Hepatocyte (in vitro differentiated cells): Measurements from ENCODE around the gene DLGAP4.

Experiments used
- CTCF ChIP-seq: fragments of 200-600 bp; sonication (generic); IDR thresholded peaks from 2 replicates; pipeline ENCODE4 v1.5.1; 2016; ENCODE audit warnings: antibody characterized with exemption, mild to moderate bottlenecking; ENCODE audit not compliant: poor library complexity
- EZH2 ChIP-seq: fragments of 200-600 bp; sonication (generic); IDR thresholded peaks from 2 replicates; pipeline ENCODE4 v1.6.1; 2016; ENCODE audit warnings: antibody characterized with exemption, mild to moderate bottlenecking, borderline replicate concordance
- EZH2phosphoT487 ChIP-seq: fragments of 200-600 bp; sonication (generic); IDR thresholded peaks from one replicate; pipeline ENCODE4 v1.6.1; 2018; ENCODE audit warnings: antibody characterized with exemption, mild to moderate bottlenecking, low read depth, moderate library complexity; ENCODE audit not compliant: unreplicated experiment, severe bottlenecking

DNA sequence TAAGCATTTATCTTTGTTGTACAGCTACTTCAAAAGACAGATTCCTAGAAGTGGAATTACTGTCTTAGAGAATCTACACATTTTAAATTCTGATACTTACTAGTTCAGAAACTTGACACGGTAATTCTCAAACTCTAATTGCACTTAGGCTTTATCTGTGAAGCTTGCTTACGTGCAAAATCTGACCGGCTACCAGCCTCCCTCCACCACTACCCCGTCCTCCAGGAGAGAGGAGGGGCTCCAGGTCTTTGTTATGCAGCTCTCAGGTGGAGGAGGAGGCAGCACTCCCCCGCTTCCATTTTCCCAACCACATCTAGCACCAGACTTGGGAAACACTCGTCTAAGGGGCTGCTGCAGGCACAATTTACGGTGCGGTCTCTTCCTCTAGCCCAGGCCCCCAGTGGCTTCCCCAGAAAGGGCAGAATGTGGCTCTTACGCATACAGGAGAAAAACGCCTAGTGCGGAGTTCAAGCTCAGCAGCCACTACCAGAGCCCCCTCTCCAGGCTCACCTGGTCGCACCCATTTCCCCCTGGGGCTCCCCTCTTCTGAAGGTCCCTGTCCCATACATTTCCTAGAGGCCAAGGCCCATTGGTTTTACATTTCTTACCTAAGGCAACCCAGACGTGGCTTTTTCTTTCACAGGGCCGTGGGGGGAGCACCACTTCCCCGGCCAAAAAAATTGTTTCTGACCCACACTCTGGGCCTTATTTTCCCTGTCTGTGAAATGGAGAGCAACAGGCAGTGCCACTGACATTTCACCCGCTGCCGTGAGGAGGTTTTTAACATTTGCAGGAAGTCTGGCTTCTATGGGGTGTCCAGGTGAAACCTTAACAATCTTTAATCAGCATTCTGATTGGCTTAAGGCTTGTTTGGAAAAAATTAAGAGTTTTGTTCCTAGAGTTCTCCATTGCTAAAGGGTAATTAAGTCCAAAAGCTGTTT is 265.7 kb downstream of the DLGAP4 start:
- TF ChIP-seq CTCF (no peak), EZH2 (no peak), EZH2phosphoT487 (no peak)
